ENCODE results near the gene CDRT15.

DNA sequence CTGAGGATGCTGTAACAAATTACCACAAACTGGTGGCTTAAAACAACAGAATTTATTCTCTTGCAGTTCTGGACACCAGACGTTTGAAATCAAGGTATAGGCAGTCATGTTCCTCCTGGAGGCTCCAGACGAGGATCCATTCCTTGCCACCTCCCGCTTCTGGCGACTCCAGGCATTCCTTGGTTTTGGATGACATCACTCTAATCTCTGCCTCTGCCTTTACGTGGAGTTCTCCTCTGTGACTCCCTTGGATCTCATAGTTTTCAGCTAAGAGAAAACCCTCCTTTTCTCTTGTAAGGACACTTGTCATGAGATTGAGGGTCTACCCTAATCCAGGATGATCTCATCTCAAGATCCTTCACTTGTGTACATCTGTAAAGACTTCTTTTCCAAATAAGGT lies 32.8 kb upstream of the CDRT15 start:
- TF ChIP-seq, protein P1, sequence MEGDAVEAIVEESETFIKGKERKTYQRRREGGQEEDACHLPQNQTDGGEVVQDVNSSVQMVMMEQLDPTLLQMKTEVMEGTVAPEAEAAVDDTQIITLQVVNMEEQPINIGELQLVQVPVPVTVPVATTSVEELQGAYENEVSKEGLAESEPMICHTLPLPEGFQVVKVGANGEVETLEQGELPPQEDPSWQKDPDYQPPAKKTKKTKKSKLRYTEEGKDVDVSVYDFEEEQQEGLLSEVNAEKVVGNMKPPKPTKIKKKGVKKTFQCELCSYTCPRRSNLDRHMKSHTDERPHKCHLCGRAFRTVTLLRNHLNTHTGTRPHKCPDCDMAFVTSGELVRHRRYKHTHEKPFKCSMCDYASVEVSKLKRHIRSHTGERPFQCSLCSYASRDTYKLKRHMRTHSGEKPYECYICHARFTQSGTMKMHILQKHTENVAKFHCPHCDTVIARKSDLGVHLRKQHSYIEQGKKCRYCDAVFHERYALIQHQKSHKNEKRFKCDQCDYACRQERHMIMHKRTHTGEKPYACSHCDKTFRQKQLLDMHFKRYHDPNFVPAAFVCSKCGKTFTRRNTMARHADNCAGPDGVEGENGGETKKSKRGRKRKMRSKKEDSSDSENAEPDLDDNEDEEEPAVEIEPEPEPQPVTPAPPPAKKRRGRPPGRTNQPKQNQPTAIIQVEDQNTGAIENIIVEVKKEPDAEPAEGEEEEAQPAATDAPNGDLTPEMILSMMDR (conservative IDR thresholded peaks at IDR 0.05) = no peak
- no peak for TF ChIP-seq ZFX (IDR thresholded peaks at IDR 0.05)

Data from C4-2B (cell line).